ENCODE measurements around the gene EDN2.

Gene EDN2

GRCh38 chr1:41516168-41517061, 31.9 kb upstream of the EDN2 start:
- DNase-seq = peak; percentile 53 to 61

DNA sequence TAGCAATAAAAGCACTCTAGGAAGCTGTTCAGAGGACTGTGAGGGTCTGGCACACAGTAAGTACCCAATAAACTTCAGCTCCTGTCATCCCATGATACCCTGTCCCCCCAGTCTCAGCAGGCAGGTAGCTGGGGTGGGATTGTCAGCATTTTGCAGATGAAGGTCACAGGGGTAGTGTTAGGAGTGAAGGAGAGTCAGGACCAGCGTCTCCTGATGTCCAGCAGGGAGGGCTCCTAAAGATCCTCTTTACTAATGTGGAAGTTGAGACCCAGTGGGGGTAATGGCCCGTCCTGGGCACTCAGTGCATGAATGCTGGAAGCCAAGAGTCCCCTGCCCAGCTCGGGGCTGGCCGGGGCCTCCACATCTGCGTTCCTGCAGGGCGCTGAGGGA, 31.3 kb upstream of the EDN2 start:
- DNase-seq = no peak

DNA sequence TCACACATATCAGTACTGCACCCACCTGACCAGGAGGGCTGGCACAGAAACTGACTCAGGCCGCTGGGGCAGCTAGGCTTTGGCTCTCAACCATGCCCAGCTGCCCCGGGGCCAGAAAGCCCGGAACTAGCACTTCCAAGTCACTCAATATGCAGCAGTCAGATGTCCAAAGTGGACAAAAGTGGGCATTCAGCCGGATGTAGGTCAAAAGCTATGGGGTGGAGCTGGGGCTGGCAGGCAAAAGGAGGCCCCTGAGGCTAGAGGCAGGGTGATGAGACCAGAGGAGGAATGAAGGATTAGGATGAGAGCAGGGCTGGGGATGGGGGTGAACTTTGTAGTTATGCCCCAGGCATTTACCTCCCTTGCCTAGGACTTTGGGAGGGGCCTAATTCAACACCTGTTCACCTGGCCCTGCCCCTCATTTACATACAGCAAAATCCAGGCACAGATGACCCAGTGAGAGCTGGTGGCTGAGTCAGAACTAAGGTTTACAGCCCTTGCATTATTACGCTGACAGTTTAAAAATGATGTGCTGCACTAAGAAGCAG, 30.7 kb upstream of the EDN2 start:
- DNase-seq = no peak

DNA sequence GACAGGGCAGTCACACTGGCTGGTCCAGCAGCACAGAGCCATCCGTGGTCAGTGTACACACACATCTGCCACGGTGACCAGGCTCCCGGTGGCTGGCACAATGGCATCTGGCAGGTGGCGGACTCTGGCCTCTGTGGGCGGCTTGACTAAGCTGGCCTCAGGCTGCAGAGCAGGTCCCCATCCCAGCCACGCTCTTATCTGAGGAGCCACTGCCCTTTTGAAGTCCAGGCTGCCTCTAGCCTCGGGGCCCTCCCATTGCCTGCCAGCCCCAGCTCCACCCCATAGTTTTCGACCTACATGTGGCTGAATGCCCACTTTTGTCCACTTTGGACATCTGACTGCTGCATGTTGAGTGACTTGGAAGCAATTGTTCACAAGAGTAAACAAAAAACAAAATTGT, 29.9 kb upstream of the EDN2 start:
- no peak for DNase-seq

GRCh38 chr1:41513383-41513735, 28.9 kb upstream of the EDN2 start:
- peak in 1 of 2 experiments; percentile 3 for DNase-seq

GRCh38 chr1:41512701-41513382, 28.4 kb upstream of the EDN2 start:
- DNase-seq = no peak

GRCh38 chr1:41511239-41511540, 26.7 kb upstream of the EDN2 start:
- no peak for DNase-seq

DNA sequence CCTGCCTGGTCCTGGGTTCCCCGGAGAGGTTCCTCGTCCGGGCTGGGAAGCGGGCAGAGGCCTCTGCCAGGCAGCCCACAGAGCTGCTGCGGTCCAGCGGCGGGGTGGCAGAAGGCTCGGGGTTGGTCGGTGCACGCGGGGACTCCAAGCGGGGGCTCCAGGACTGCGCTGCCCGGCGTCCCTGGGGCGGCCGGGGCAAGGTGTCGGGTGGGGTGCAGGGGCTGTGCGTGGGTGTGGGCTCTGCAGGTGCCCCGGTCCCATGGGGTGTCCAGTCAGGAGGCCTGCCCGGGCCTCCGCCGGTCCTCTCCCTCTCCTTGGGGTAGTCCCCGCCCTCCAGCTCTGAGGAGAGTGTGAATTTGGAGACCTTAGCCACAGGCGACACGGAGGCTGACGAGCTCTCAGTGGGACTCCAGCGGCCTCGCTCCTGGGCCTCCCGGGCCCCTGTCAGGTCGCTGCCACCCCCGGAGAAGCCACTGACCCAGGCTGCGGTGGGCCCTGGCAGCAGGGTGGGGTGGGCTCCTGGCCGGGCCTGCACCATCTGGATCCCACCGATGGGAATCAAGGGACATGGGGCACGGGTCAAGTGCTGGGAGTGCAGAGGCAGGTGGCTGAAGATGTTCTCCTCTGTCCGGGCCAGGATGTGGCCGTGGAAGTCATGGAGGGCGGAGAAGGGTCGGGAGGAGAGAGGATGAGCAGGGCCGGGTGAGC, 26.2 kb upstream of the EDN2 start:
- no peak for DNase-seq

DNA sequence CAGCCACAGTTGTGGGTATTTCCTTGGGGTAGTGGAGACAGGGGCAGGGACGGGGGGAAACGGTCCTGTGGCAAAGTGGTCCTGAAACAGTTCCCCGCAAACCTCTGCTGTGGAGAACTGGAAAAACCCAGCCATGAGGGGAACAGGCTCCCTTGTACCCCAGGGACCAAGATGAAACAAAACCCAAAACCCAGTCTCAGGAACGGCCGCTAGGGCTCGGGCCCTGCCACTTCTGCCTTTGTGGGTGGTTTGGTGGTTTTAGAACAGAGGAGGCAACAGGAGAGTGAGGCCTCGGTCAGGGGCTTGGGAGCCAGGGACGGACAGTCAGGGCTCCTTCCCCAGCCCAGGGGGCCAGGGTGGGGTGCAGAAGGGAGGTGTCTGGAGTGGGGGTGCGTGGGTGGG, 24.8 kb upstream of the EDN2 start:
- no peak for DNase-seq

DNA sequence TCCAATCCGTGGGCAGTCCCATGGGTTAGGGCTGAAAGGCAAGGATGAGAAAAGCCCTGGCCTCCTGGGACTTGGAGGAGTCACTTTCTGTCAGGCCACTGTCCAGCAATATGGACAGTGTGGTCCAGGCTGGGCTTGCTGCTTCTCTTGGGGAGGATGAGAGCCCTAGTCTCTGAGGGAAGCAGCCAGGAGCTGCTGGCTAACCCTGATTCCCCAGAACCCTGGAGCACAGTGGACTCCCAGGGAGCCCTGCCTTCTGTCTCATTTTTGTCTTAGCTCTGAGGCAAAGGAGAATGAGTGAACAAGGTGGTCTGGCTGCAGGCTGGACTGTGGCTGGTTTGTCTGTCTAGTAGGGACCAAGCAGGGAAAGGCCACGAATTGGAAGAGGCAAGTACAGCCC, 23.8 kb upstream of the EDN2 start:
- DNase-seq = no peak

DNA sequence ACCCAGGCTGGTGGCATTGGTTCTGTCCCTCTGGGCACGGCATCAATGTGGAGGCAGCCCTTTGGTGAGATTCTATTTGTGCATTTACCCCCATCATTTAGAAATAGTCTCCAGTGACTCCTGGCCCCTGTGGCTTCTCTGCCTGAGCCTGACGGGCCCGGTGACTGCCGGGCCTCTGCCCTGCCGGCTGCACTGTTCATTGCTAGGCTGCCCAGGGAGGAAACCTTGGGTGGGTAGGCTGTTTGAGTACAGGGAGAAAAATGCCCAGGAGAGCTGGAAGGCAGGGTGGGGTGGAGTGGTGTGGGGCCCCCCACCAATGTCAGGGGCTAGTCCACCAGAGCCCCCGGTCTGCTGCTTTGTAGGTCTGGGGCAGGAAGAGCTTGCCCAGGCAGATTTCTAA, 23.4 kb upstream of the EDN2 start:
- DNase-seq = no peak

DNA sequence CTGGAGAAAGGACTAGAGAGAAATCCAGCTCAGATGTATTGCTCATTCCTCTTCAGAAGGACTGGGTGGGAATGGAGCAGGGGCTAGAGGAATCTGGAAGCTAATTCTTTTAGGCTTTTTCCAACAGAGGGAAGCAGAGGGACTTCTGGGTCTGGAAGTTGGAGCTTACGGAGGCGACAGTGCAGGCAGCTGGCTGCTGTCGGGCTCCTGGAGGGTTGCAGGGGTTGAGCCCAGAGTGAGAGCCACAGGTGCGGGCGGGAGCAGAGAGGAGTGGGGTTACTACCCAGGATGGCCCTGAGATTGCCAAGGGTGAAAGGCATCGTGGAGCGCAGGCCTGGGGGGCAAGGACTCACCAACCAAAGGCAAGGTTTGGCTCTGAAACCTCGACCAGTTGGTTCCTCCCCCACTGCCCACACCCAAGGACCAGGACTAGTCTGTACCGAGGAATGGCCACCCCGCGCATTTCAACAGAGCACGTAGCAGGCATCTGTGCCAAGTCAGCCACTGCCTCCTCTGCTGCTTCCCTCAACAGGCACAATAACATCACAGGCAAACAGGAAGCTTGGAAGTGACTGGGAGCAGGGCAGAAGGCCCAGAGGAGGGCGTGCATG, 22.7 kb upstream of the EDN2 start:
- DNase-seq = no peak

DNA sequence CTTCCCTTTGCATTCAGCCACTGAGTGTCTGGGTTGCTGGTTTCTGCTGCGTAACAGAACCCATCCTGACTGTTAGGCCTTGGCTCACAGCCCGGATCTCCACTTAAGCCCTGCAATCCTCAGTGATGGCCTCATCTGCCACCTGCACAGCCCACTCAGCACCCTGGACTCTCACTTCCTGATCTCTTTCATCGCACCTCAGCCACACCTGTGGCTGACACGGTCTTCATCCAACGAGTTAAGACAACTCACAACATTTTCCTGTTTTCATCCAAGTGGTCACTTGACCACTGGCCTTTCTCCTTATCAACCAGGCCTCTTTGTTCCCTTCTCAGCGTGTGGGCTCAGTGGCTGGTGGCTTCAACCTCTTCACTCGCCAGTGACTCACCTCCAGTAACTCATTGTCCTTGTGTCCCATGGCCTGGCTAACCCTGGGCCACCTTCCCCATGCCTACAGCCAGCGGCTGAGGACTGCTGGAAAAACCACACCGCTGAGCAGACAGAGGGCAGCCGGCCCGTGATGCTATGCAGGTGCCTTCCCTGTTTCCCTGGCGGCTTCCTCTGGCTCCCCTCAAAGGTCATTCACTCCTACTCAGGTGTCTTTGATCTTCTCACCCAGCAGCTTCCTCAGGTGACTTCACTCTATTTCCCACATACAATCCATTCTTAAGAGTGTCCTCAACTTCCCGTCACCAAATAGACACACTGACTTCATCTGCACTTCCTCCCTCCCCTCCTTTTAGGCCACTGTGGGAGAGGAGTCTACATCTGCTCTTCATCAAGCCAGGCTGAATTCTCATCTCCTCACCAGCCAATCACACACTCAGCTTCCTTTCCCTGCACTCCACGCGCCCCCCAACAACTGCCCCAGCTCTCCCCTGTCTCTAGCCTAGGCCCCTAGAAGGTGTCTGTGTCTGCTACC, 19.9 kb upstream of the EDN2 start:
- no peak for DNase-seq

DNA sequence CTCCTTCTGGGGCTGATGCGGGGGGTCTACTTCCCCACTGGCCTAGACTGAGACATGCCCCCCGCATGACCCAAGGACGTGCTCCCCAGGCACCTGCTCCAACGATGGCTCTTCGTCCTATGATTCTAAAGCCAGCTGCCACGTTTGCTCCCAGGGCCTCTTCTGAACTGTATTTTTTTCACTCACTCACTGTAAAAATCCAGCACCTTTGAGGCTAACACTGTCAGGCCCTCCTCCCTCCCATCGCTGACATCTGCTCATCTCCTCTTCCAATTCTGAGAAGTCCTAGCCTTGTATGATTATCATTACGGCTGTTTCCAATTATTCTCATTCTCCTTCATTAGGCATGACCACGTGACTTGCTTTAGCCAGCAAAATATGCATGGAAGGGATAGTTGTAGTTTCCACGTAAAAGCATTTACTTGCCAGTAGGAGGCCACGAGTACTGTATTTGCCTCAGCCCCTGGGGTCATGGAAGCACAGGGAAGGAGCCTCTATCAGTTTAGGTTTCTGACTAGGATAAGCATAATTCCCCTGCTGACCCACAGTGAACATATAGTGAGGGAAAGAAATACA, 19.1 kb upstream of the EDN2 start:
- no peak for DNase-seq

DNA sequence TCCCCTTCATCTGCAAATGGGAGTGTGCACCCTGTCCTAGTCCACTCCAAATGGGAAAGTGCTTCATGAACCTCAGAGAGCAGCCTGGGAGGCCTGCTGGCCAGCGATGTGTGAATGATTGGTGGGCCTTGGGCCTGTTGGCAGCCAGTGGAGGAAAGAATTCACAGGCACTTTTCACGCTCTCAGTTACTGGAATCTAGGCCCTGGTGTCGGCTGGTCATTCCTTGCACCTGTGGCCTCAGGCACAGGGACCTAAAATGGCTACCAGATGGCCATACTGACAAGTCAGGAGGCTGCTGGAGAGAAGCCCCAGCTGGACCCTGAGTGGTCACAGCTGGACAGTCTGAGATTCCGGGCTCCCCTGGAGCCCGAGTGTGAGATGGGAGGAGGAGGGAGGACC, 18.4 kb upstream of the EDN2 start:
- no peak for DNase-seq

DNA sequence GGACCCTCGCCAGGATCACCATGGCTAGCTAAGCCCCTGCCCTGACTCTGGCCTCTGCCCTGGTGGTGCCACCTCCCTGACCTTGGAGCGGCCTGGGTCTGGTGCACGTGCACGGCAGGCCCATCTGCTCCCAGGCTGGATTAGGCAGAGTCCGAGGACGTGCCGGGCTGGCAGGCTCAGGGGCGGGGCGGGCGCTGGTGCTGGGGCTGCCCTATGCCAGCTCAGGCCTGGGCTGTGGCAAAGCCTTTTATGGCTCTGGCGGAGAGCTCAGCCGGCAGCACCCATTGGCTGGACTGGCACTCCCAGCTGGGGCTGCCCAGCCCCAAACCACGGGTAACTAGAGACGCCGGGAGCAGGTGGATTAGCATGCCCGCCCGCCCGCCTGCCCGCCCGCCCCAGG, 17.1 kb upstream of the EDN2 start:
- DNase-seq = no peak

GRCh38 chr1:41500781-41501518, 16.5 kb upstream of the EDN2 start:
- DNase-seq = no peak

DNA sequence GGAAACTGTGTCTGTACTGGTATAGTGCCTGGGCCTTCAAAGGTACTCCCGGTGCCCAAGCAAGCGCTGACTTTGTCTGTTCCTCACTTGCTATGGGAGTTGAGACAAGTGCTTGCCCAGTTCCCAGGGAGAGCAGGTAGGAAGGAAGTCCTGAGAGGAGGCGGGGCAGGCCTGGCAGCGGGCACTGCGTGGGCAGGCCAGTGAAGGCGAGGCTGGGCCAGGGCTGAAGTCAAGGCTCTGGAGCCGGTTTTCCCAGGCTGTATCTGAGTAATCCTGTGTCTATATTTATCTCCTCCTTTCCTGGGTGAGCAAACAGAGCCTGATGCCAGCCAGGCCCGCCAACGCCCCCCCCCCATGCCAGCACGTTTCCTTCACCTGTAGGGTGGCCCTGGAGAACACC, 15.9 kb upstream of the EDN2 start:
- DNase-seq = no peak

GRCh38 chr1:41499591-41499990, 15.1 kb upstream of the EDN2 start:
- DNase-seq = no peak

- DNase-seq = no peak
Observed at GRCh38 chr1:41498804-41499203, 14.3 kb upstream of the EDN2 start.

DNA sequence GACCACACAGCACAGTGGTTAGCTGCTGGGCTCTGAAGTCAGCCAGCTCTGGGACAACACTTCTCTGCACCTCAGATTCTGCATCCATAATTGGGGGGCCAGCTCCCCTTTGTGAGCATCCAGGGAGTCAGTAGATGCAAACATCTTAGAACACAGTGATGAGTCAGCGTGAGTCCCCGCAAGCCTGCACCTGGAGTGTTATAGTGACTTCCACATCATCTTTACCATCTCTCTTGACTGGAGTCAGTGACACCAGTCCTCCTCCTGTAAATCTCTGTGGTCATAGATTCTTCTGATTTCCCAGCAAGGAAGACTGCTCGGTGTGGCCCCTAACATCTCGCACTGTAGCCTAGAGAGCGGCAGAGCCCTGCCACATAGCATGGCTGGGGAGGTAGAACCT, 13.9 kb upstream of the EDN2 start:
- DNase-seq = no peak

Data from Kasumi-1 (cell line).